Ishikawa (cell line): ENCODE results near the gene UBAC2.

Experiments used
- CEBPB ChIP-seq: IDR thresholded peaks from 2 replicates; pipeline ENCODE4 v1.6.1; 2012
- CREB1 ChIP-seq: IDR thresholded peaks from 2 replicates; pipeline ENCODE4 v1.6.1; 2012; ENCODE audit warnings: low read depth
- EGR1 ChIP-seq: IDR thresholded peaks from 2 replicates; pipeline ENCODE4 v1.6.1; 2012
- EP300 ChIP-seq: IDR thresholded peaks from 2 replicates; pipeline ENCODE4 v1.6.1; 2012; ENCODE audit warnings: borderline replicate concordance
- FOXM1 ChIP-seq: IDR thresholded peaks from 2 replicates; pipeline ENCODE4 v1.6.1; 2012; ENCODE audit warnings: low read depth, borderline replicate concordance
- RAD21 ChIP-seq: IDR thresholded peaks from 2 replicates; pipeline ENCODE4 v1.6.1; 2012; ENCODE audit warnings: low read depth
- TAF1 ChIP-seq: IDR thresholded peaks from 2 replicates; pipeline ENCODE4 v1.6.1; 2012; ENCODE audit warnings: low read depth, mild to moderate bottlenecking
- TCF12 ChIP-seq: IDR thresholded peaks from 2 replicates; pipeline ENCODE4 v1.6.1; 2012; ENCODE audit warnings: low read depth
- TEAD4 ChIP-seq: IDR thresholded peaks from 2 replicates; pipeline ENCODE4 v1.6.1; 2012
- YY1 ChIP-seq: IDR thresholded peaks from 2 replicates; pipeline ENCODE4 v1.6.1; 2012; ENCODE audit warnings: low read depth
- ZBTB7A ChIP-seq: IDR thresholded peaks from 2 replicates; pipeline ENCODE4 v1.6.1; 2012; ENCODE audit warnings: low read depth
- TF ChIP-seq, protein P1 (sequence below): IDR thresholded peaks from 2 replicates; pipeline ENCODE4 v1.6.1; 2012; ENCODE audit warnings: low read depth, mild to moderate bottlenecking
- TF ChIP-seq, protein P2 (sequence below): IDR thresholded peaks from 2 replicates; pipeline ENCODE4 v1.6.1; 2012
- TF ChIP-seq, protein P3 (sequence below): IDR thresholded peaks from 2 replicates; pipeline ENCODE4 v1.6.1; 2012

DNA sequence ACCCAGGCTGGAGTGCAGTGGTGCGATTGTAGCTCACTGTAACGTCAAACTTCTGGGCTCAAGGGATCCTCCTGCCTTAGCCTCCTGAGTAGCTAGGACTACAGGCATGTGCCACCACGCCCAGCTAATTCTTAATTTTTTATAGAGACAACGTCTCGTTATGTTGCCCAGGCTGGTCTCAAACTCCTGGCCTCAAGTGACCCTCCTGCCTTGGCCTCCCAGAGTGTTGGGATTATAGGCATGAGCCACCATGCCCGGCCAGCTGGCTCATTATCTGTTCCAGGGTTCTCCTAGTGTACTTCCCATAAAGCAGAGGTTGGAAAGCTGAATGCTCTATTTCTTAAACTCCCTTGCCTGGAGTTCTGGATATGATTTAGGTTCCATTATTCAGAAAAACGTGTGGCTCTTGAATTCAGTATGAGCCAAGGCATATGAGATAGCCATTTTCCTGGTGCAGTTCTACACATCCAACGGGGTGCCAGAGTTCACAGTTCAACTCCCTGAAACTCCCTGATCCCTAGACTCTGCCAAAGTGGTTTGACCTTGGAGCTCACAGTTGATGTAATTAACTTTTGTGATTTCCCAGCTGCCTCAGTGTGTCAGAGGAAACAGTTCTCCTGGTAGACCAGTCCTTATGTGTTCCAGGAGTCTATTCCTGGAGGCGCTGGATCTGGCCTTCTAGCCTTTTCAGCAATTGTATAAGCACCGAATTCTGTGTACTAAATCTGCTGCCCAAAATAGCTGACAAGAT lies 85.0 kb downstream of the UBAC2 start:
- TF ChIP-seq, protein P1, sequence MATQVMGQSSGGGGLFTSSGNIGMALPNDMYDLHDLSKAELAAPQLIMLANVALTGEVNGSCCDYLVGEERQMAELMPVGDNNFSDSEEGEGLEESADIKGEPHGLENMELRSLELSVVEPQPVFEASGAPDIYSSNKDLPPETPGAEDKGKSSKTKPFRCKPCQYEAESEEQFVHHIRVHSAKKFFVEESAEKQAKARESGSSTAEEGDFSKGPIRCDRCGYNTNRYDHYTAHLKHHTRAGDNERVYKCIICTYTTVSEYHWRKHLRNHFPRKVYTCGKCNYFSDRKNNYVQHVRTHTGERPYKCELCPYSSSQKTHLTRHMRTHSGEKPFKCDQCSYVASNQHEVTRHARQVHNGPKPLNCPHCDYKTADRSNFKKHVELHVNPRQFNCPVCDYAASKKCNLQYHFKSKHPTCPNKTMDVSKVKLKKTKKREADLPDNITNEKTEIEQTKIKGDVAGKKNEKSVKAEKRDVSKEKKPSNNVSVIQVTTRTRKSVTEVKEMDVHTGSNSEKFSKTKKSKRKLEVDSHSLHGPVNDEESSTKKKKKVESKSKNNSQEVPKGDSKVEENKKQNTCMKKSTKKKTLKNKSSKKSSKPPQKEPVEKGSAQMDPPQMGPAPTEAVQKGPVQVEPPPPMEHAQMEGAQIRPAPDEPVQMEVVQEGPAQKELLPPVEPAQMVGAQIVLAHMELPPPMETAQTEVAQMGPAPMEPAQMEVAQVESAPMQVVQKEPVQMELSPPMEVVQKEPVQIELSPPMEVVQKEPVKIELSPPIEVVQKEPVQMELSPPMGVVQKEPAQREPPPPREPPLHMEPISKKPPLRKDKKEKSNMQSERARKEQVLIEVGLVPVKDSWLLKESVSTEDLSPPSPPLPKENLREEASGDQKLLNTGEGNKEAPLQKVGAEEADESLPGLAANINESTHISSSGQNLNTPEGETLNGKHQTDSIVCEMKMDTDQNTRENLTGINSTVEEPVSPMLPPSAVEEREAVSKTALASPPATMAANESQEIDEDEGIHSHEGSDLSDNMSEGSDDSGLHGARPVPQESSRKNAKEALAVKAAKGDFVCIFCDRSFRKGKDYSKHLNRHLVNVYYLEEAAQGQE, result no peak
- no peak for TF ChIP-seq TEAD4
- TF ChIP-seq RAD21, result no peak
- no peak for TF ChIP-seq TAF1
- TF ChIP-seq CEBPB, result no peak
- TF ChIP-seq EP300, result no peak
- TF ChIP-seq, protein P2, sequence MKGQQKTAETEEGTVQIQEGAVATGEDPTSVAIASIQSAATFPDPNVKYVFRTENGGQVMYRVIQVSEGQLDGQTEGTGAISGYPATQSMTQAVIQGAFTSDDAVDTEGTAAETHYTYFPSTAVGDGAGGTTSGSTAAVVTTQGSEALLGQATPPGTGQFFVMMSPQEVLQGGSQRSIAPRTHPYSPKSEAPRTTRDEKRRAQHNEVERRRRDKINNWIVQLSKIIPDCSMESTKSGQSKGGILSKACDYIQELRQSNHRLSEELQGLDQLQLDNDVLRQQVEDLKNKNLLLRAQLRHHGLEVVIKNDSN, result no peak
- no peak for TF ChIP-seq FOXM1
- no peak for TF ChIP-seq YY1
- TF ChIP-seq, protein P3, sequence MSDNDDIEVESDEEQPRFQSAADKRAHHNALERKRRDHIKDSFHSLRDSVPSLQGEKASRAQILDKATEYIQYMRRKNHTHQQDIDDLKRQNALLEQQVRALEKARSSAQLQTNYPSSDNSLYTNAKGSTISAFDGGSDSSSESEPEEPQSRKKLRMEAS, result no peak
- no peak for TF ChIP-seq CREB1
- no peak for TF ChIP-seq TCF12
- TF ChIP-seq ZBTB7A, result no peak
- TF ChIP-seq EGR1, result no peak
